ENCODE results near the gene UBE2D3.
A peak's percentile ranks its signal among the peaks of the same experiment; 100 is the strongest.

UBE2D3 gene

DNA sequence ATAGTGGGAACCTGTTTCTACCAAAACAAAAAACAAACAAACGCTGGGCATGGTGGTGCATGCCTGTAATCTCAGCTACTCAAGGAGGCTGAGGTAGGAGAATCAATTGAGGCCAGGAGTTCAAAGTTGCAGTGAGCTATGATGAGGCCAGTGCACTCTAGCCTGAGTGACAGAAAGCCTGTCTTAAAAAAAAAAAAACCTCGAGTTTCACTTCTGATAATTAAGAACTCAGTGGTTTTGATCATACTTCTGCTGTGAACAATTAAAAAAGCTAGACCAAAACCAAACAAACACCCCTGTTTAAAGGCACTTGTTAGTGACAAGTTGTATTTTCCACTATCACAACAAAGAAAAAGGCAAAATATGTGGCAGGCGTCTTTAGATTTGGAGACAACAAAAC, 15.0 kb upstream of the UBE2D3 start:
- TF ChIP-seq FOXM1 (IDR thresholded peaks at IDR 0.05; ENCODE audit: borderline replicate concordance) (no peak), SUZ12 (IDR thresholded peaks at IDR 0.05) (no peak), LEF1 (IDR thresholded peaks at IDR 0.05; ENCODE audit: borderline replicate concordance) (no peak), NFRKB (IDR thresholded peaks at IDR 0.05) (no peak), TARDBP (IDR thresholded peaks at IDR 0.05) (no peak), L3MBTL2 (conservative IDR thresholded peaks at IDR 0.05) (no peak), FOXA1 (IDR thresholded peaks at IDR 0.05) (no peak), ARNT (IDR thresholded peaks at IDR 0.05) (no peak), SP1 (IDR thresholded peaks at IDR 0.05) (no peak)
- DNase-seq (ENCODE audit: extremely low spot score) = no peak
- ChIA-PET POLR2A (no interaction called here), CTCF (no interaction called here)

GRCh38 chr4:102836596-102836995, 9.2 kb upstream of the UBE2D3 start:
- TF ChIP-seq CTBP1 (IDR thresholded peaks at IDR 0.05; ENCODE audit: borderline replicate concordance) (no peak), TARDBP (IDR thresholded peaks at IDR 0.05) (no peak), FOXA1 (IDR thresholded peaks at IDR 0.05) (no peak)
- ChIA-PET CTCF (no interaction called here), POLR2A (interaction anchor here (1.7 to 2.5 kb wide), 2 partner anchors 9 to 33 kb away, joined by 8 to 11 read pairs; partner anchors contain the start of genes CISD2 and UBE2D3)
- no peak for DNase-seq (ENCODE audit: extremely low spot score)

DNA sequence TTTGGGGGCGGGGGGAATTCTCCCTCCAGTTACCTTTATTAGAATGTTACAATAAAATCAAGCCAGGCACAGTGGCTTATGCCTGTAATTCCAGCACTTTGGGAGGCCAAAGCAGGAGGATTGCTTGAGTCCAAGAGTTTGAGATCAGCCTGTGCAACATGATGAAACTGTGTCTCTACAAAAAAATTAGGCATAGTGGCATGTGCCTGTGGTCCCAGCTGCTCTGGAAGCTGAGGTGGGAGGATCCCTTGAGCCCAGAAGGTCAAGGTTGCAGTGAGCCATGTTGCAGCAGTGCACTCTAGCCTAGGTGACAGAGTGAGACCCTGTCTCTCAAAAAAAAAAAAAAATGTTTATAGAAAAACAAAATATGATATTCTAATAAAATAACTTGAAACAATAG, 5.3 kb upstream of the UBE2D3 start:
- CTCF ChIA-PET = interaction anchor here (0.6 kb wide), 1 partner anchor 194 kb away, joined by 3 read pairs; no protein-coding TSS in a partner anchor
- TF ChIP-seq FOXK2 (IDR thresholded peaks at IDR 0.05) = no peak
- TF ChIP-seq FOXM1 (IDR thresholded peaks at IDR 0.05; ENCODE audit: borderline replicate concordance) = no peak
- POLR2A ChIA-PET = no interaction called here
- no peak for DNase-seq (ENCODE audit: extremely low spot score)

DNA sequence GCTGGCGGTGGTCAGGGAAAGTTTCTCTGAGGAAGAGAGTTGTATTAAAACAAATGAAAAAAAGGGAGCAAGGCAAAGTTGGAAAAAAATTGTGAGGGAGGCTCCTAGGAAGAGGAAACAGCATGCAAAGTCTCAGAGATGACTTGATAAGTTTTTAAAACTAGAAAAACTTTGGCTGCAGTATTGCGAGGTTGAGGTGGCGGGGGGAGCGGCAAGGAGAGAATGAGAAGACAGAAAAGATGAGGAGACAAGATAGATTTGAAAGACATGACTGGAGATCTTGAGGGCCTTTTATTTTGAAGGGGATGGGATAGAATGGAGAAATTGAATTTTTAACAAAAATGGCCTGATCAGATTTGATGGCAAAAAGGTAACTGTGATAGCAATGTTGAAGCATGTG, 4.8 kb upstream of the UBE2D3 start:
- CTCF ChIA-PET = no interaction called here
- DNase-seq (ENCODE audit: extremely low spot score) = no peak
- POLR2A ChIA-PET = no interaction called here
- no peak for TF ChIP-seq SUZ12 (IDR thresholded peaks at IDR 0.05)
- TF ChIP-seq FOXM1 (IDR thresholded peaks at IDR 0.05; ENCODE audit: borderline replicate concordance) = no peak
- TF ChIP-seq FOXK2 (IDR thresholded peaks at IDR 0.05) = no peak
- TF ChIP-seq ZNF384 (IDR thresholded peaks at IDR 0.05) = no peak
- TF ChIP-seq ARNT (IDR thresholded peaks at IDR 0.05) = no peak

DNA sequence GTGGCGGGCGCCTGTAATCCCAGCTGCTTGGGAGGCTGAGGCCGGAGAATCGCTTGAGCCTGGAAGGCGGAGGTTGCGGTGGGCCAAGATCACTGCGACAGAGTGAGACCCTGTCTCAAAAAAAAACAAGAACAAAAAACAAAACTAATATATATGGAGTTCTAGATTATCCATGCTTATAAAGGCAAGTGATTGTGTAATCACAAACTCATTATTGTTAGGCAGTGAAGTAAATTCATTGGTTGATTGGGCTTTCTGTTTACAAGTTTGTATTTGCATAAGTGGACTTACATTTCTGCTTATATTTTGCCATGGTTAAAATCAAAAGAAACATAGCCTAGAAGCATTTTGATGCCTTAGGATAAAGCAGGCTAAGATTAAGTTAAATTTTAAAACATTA, 2.5 kb upstream of the UBE2D3 start:
- DNase-seq (ENCODE audit: extremely low spot score) = no peak
- ChIA-PET CTCF (no interaction called here), POLR2A (interaction anchor here (5.7 kb wide), 1 partner anchor 39 kb away, joined by 75 read pairs; the partner anchor contains the start of gene CISD2)
- TF ChIP-seq L3MBTL2 (conservative IDR thresholded peaks at IDR 0.05) = no peak
- no peak for TF ChIP-seq SUZ12 (IDR thresholded peaks at IDR 0.05)
- no peak for TF ChIP-seq CTBP1 (IDR thresholded peaks at IDR 0.05; ENCODE audit: borderline replicate concordance)
- no peak for TF ChIP-seq FOXK2 (IDR thresholded peaks at IDR 0.05)
- no peak for TF ChIP-seq HDGF (IDR thresholded peaks at IDR 0.05; ENCODE audit: borderline replicate concordance)
- no peak for TF ChIP-seq ZNF384 (IDR thresholded peaks at IDR 0.05)
- TF ChIP-seq ELF4 (IDR thresholded peaks at IDR 0.05) = no peak
- TF ChIP-seq BHLHE40 (IDR thresholded peaks at IDR 0.05; ENCODE audit: borderline replicate concordance) = no peak
- TF ChIP-seq PKNOX1 (IDR thresholded peaks at IDR 0.05) = no peak
- TF ChIP-seq SP1 (IDR thresholded peaks at IDR 0.05) = no peak

- ChIA-PET CTCF (interaction anchor here (0.8 to 1.4 kb wide), 2 partner anchors 208 to 304 kb away, joined by 3 to 4 read pairs; no protein-coding TSS in a partner anchor), POLR2A (interaction anchor here (0.5 to 5.7 kb wide), 34 partner anchors 8 to 1098 kb away, joined by 3 to 75 read pairs (median 6); partner anchors contain the start of genes CISD2, MANBA and NFKB1)
- no peak for DNase-seq (ENCODE audit: extremely low spot score)
- TF ChIP-seq BHLHE40 (IDR thresholded peaks at IDR 0.05; ENCODE audit: borderline replicate concordance) (no peak), SUZ12 (IDR thresholded peaks at IDR 0.05) (no peak), HDGF (IDR thresholded peaks at IDR 0.05; ENCODE audit: borderline replicate concordance) (no peak), PKNOX1 (IDR thresholded peaks at IDR 0.05) (no peak), LEF1 (IDR thresholded peaks at IDR 0.05; ENCODE audit: borderline replicate concordance) (no peak), FOXA1 (IDR thresholded peaks at IDR 0.05) (no peak), FOXK2 (IDR thresholded peaks at IDR 0.05) (no peak), ELF4 (IDR thresholded peaks at IDR 0.05) (no peak; the same call in 1 of the 2 replicates), NFRKB (IDR thresholded peaks at IDR 0.05) (no peak), SP1 (IDR thresholded peaks at IDR 0.05) (no peak), FOXM1 (IDR thresholded peaks at IDR 0.05; ENCODE audit: borderline replicate concordance) (no peak), L3MBTL2 (conservative IDR thresholded peaks at IDR 0.05) (no peak), ZNF384 (IDR thresholded peaks at IDR 0.05) (no peak), ARNT (IDR thresholded peaks at IDR 0.05) (no peak), CTBP1 (IDR thresholded peaks at IDR 0.05; ENCODE audit: borderline replicate concordance) (no peak; the same call in 1 of the 2 replicates), TARDBP (IDR thresholded peaks at IDR 0.05) (no peak)
Measured at GRCh38 chr4:102828497-102828808, 1.1 kb upstream of the UBE2D3 start.

DNA sequence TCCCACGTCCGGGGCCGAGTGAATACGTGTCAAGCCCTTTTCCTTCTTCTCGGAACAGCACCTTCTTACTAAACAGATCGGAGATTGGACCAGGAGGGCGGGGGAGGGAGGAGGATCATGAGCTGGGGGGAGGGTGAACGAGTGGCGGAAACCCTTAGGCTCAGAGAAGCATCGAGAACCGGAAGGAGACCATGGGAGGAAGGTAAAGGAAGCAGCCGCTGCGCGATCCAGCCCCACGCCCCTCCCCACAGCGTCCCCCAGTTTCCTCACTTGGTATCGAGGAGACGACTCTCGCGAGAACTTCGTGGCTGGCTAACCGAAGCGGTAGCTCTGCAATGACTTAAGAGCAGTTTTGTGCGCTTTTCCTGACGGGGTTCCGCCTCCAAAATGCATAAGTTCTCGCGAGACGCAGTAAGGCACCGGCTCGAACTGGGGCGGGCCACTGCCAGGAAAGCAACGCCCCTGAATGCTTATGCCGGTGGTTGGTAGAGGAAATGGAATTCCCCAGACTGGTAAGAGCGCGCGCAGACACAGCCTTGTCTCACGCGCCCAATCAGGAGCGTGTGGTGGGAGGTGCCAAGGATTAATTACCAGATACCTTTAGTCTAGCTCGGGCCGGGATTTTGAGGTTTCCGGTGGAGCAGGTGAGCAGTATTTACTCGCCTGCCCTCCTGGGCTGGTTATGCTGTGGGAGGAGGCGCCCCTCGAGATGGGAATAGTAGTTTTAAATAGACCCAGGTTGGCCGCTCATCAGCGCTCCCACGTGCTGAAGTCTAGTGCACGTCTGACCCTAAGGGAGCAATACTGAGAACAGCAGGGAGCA, 534 bp upstream of the UBE2D3 start:
- CTCF ChIA-PET = interaction anchor here (0.6 to 1.4 kb wide), 3 partner anchors 84 to 304 kb away, joined by 3 to 4 read pairs (median 3); no protein-coding TSS in a partner anchor
- TF ChIP-seq SUZ12 (IDR thresholded peaks at IDR 0.05) (no peak), SP1 (IDR thresholded peaks at IDR 0.05) (peak; percentile 81), ZNF384 (IDR thresholded peaks at IDR 0.05) (no peak), L3MBTL2 (conservative IDR thresholded peaks at IDR 0.05) (peak; percentile 89), ELF4 (IDR thresholded peaks at IDR 0.05) (peak; percentile 62; the same call in 1 of the 2 replicates)
- peak; percentile 84 for DNase-seq (ENCODE audit: extremely low spot score)
- POLR2A ChIA-PET = interaction anchor here (0.5 to 5.7 kb wide), 41 partner anchors 8 to 1099 kb away, joined by 3 to 75 read pairs (median 4); partner anchors contain the start of genes CISD2, MANBA, NFKB1 and SLC9B2

Measured in HEK293T (cell line).